Esophagus muscularis mucosa (tissue), 4 donors: ENCODE measurements around the gene GAREM2. TPM values are rescaled to one million over a fixed set of nuclear protein-coding genes. Genes with fewer than 3 reads are reported as not detected.

Experiments used
- DNase-seq: peaks from one replicate; pipeline ENCODE4 v3.0.0-alpha.2; 2017; ENCODE audit errors: extremely low spot score
- H3K27ac ChIP-seq, 4 donors: fragments of 200-600 bp; sonication (generic); replicated peaks in 1 of 4; 1 replicate in 3 of 4; 2 replicates in 1 of 4; pipeline ENCODE4 v1.5.1; 2016 to 2019; ENCODE audit warnings: mild to moderate bottlenecking in 1 of 4
- H3K27me3 ChIP-seq, 4 donors: fragments of 200-600 bp; sonication (generic); one replicate each; pipeline versions ENCODE4 v1.5.1 to v1.6.0; 2016 to 2019
- H3K36me3 ChIP-seq, 4 donors: fragments of 200-600 bp; sonication (generic); one replicate each; pipeline ENCODE4 v1.5.1; 2016 to 2019
- H3K4me1 ChIP-seq, 4 donors: fragments of 200-600 bp; sonication (generic); one replicate each; pipeline ENCODE4 v1.5.1; 2016 to 2019
- H3K4me3 ChIP-seq, 4 donors: fragments of 200-600 bp; sonication (generic); 1 replicate in 2 of 4; 2 replicates in 2 of 4; pipeline ENCODE4 v1.5.1; 2016 to 2019; ENCODE audit warnings: mild to moderate bottlenecking in 4 of 4, moderate library complexity in 1 of 4
- H3K9me3 ChIP-seq, 4 donors: fragments of 200-600 bp; sonication (generic); 1 replicate in 3 of 4; 2 replicates in 1 of 4; pipeline ENCODE4 v1.5.1; 2016 to 2019
- CTCF ChIP-seq, 3 experiments: fragments of 200-600 bp in 2 of 3; fragments of 450-650 bp in 1 of 3; sonication (generic) in 2 of 3; IDR thresholded peaks; one replicate each; pipeline ENCODE4 v1.5.1; 2017 to 2019; ENCODE audit warnings: antibody characterized with exemption in 3 of 3, mild to moderate bottlenecking in 2 of 3, moderate library complexity in 1 of 3
- EP300 ChIP-seq: sonication (generic); formaldehyde crosslinking; IDR thresholded peaks from one replicate; pipeline ENCODE4 v1.6.1; 2017; ENCODE audit warnings: antibody characterized with exemption
- POLR2A ChIP-seq: fragments of 450-650 bp; IDR thresholded peaks from one replicate; pipeline ENCODE4 v1.6.1; 2017; ENCODE audit warnings: antibody characterized with exemption, moderate library complexity, mild to moderate bottlenecking, low read depth
- POLR2AphosphoS5 ChIP-seq, 2 donors: sonication (generic); formaldehyde crosslinking; IDR thresholded peaks; one replicate each; pipeline ENCODE4 v1.6.1; 2017; ENCODE audit warnings: antibody characterized with exemption in 2 of 2
- WGBS: methylation state at CpG from one replicate; pipeline ENCODE4 v1.1.5; 2018; 5-methylcytosine and 5-hydroxymethylcytosine counted together
- intact Hi-C: fragments of 100-400 bp; cut with DNase I; formaldehyde crosslinking; loops from one replicate; pipeline ENCODE4 v1.15.1; 2023
- total RNA-seq, 4 donors: library from RNA; depleted of rRNA; stranded (reverse); fragments of >200 nt; gene quantifications; one replicate each; pipeline versions ENCODE4 v1.1.0 to v1.2.1, GENCODE V29; 2016

GAREM2 gene
- total RNA-seq, 4 donors from 2014 or later: 2.5 to 5.5 (median 3.6) TPM

GRCh38 chr2:26182887-26183630 is 10.2 kb downstream of the GAREM2 start:
- TF ChIP-seq POLR2A (no peak), POLR2AphosphoS5 (IDR thresholded peaks at IDR 0.05) (no peak), EP300 (no peak), CTCF (IDR thresholded peaks at IDR 0.05) (no peak)
- no peaks in the 10 kb centered on the region for H3K9me3 ChIP-seq
- no peak overlapping the region for H3K4me3 ChIP-seq
- H3K36me3 ChIP-seq: peaks cover 0 to 1% (median 0%) of the 10 kb centered on the region in 4 donors
- H3K27ac ChIP-seq: no peak overlapping the region
- peaks cover 6 to 41% (median 38%) of the 10 kb centered on the region in 4 donors for H3K4me1 ChIP-seq
- H3K27me3 ChIP-seq: peaks cover 0 to 7% (median 2%) of the 10 kb centered on the region in 4 donors
- intact Hi-C loops: no loop called here
- 97% methylated on average over 9 of the region's 11 CpGs for WGBS
- no peak for DNase-seq

GRCh38 chr2:26184121-26184520 is 11.2 kb downstream of the GAREM2 start:
- WGBS: 89% methylated on average over 18 of the region's 34 CpGs
- Histone ChIP-seq H3K27ac (peak overlapping the region in 2 of 4 donors; percentile 35 to 65), H3K4me3 (peak overlapping the region; percentile 71 to 77 (median 72)), H3K27me3 (peaks cover 0 to 7% (median 2%) of the 10 kb centered on the region in 4 donors), H3K36me3 (peaks cover 0 to 5% (median 2%) of the 10 kb centered on the region in 4 donors), H3K4me1 (peaks cover 3 to 34% (median 30%) of the 10 kb centered on the region in 4 donors), H3K9me3 (no peaks in the 10 kb centered on the region)
- no peak for DNase-seq
- intact Hi-C loops: no loop called here
- TF ChIP-seq POLR2A: no peak

GRCh38 chr2:26184555-26185303 is 11.8 kb downstream of the GAREM2 start:
- Histone ChIP-seq H3K27me3 (peaks cover 0 to 5% (median 0%) of the 10 kb centered on the region in 4 donors), H3K36me3 (peaks cover 0 to 8% (median 2%) of the 10 kb centered on the region in 4 donors), H3K9me3 (no peaks in the 10 kb centered on the region), H3K27ac (peak overlapping the region; percentile 78 to 82 (median 79)), H3K4me3 (peak overlapping the region; percentile 71 to 77 (median 72)), H3K4me1 (peaks cover under 1 to 31% (median 24%) of the 10 kb centered on the region in 4 donors)
- intact Hi-C loops: no loop called here
- no peak for TF ChIP-seq POLR2A
- peak; percentile 17 to 46 for TF ChIP-seq POLR2AphosphoS5 (IDR thresholded peaks at IDR 0.05)
- TF ChIP-seq CTCF (IDR thresholded peaks at IDR 0.05): peak; percentile 60 to 78 (median 70)
- 0% methylated on average over 1 of the region's 114 CpGs for WGBS
- no peak for DNase-seq

GRCh38 chr2:26185304-26185928 is 12.5 kb downstream of the GAREM2 start:
- no peaks in the 10 kb centered on the region for H3K27me3 ChIP-seq
- intact Hi-C loops: no loop called here
- H3K36me3 ChIP-seq: peaks cover 0 to 14% (median 8%) of the 10 kb centered on the region in 4 donors
- 37% methylated on average over 20 of the region's 20 CpGs for WGBS
- TF ChIP-seq CTCF (IDR thresholded peaks at IDR 0.05) (no peak), POLR2A (no peak), POLR2AphosphoS5 (IDR thresholded peaks at IDR 0.05) (no peak), EP300 (no peak)
- H3K4me1 ChIP-seq: peaks cover 0 to 35% (median 22%) of the 10 kb centered on the region in 4 donors
- H3K9me3 ChIP-seq: no peaks in the 10 kb centered on the region
- H3K27ac ChIP-seq: peak overlapping the region; percentile 78 to 82 (median 79)
- DNase-seq: no peak
- H3K4me3 ChIP-seq: peak overlapping the region; percentile 71 to 77 (median 72)
